ENCODE results near the gene VANGL2. TPM values are rescaled to one million over a fixed set of nuclear protein-coding genes. Genes with fewer than 3 reads are reported as not detected.

VANGL2 gene
- total and polyA plus RNA-seq, 9 donors = 5.6 to 18.4 (median 9.7) TPM

GRCh38 chr1:160367516-160367900, 32.9 kb upstream of the VANGL2 start:
- Histone ChIP-seq H3K27ac (no peak overlapping the region), H3K4me1 (ENCODE audit: insufficient read depth) (no peaks in the 10 kb centered on the region), H3K27me3 (no peaks in the 10 kb centered on the region), H3K36me3 (no peaks in the 10 kb centered on the region), H3K4me3 (no peak overlapping the region), H3K9me3 (no peaks in the 10 kb centered on the region)
- intact Hi-C loops (cut with DNase I) = no loop called here
- no peak for DNase-seq
- TF ChIP-seq EP300 (IDR thresholded peaks at IDR 0.05) = no peak
- 53 to 62% (median 59%) methylated on average over 4 of the region's 4 CpGs for WGBS, 3 donors

- H3K4me3 ChIP-seq = no peak overlapping the region
- TF ChIP-seq CTCF (IDR thresholded peaks at IDR 0.05) (no peak), EP300 (IDR thresholded peaks at IDR 0.05) (no peak), POLR2A (IDR thresholded peaks at IDR 0.05) (no peak)
- H3K27me3 ChIP-seq = no peaks in the 10 kb centered on the region
- no peaks in the 10 kb centered on the region for H3K36me3 ChIP-seq
- DNase-seq = no peak
- H3K27ac ChIP-seq = no peak overlapping the region
- 67 to 85% (median 75%) methylated on average over 4 of the region's 4 CpGs for WGBS, 3 donors
- no peaks in the 10 kb centered on the region for H3K4me1 ChIP-seq (ENCODE audit: insufficient read depth)
- intact Hi-C loops (cut with DNase I) = no loop called here
- H3K9me3 ChIP-seq = no peaks in the 10 kb centered on the region
These were observed 32.1 kb upstream of the VANGL2 start for GRCh38 chr1:160367934-160368923.

- Histone ChIP-seq H3K36me3 (no peaks in the 10 kb centered on the region), H3K27ac (no peak overlapping the region), H3K4me3 (no peak overlapping the region), H3K27me3 (no peaks in the 10 kb centered on the region), H3K4me1 (ENCODE audit: insufficient read depth) (no peaks in the 10 kb centered on the region), H3K9me3 (no peaks in the 10 kb centered on the region)
- 75 to 88% (median 83%) methylated on average over 1 of the region's 1 CpG for WGBS, 3 donors
- intact Hi-C loops (cut with DNase I) = no loop called here
- TF ChIP-seq POLR2A (IDR thresholded peaks at IDR 0.05) (no peak), CTCF (IDR thresholded peaks at IDR 0.05) (no peak), EP300 (IDR thresholded peaks at IDR 0.05) (no peak)
- DNase-seq = no peak
These were observed 31.3 kb upstream of the VANGL2 start for GRCh38 chr1:160369087-160369486.

GRCh38 chr1:160370561-160371345, 29.6 kb upstream of the VANGL2 start:
- no peak overlapping the region for H3K27ac ChIP-seq
- no peak overlapping the region for H3K4me3 ChIP-seq
- H3K4me1 ChIP-seq (ENCODE audit: insufficient read depth) = no peaks in the 10 kb centered on the region
- DNase-seq = no peak
- TF ChIP-seq EP300 (IDR thresholded peaks at IDR 0.05) (no peak), POLR2A (IDR thresholded peaks at IDR 0.05) (no peak), CTCF (IDR thresholded peaks at IDR 0.05) (no peak)
- H3K36me3 ChIP-seq = no peaks in the 10 kb centered on the region
- WGBS, 3 donors = 54 to 64% (median 55%) methylated on average over 38 to 42 of the region's 42 CpGs
- no peaks in the 10 kb centered on the region for H3K9me3 ChIP-seq
- no peaks in the 10 kb centered on the region for H3K27me3 ChIP-seq
- intact Hi-C loops (cut with DNase I) = loop anchor here in 1 of 4 donors (10.0 kb wide), 1 partner anchor 176 kb away; the partner anchor contains the start of gene CASQ1

All from ovary (tissue), 9 donors.